Measurements from ENCODE around the gene TRMT6. TPM values are rescaled to one million over a fixed set of nuclear protein-coding genes. Genes with fewer than 3 reads are reported as not detected.

Gene TRMT6
- polyA plus RNA-seq, 1 donor (not counting 4 experiments of a cell fraction or from before 2014, with no cell fraction given) = 26.3 TPM

GRCh38 chr20:5908981-5909380 lies 41.4 kb downstream of the TRMT6 start:
- H3K9me1 ChIP-seq (ENCODE audit: control insufficient read depth, extremely low read depth, insufficient read depth, low read length) = no peaks in the 10 kb centered on the region
- no peak for FAIRE-seq
- TF ChIP-seq, protein P1, sequence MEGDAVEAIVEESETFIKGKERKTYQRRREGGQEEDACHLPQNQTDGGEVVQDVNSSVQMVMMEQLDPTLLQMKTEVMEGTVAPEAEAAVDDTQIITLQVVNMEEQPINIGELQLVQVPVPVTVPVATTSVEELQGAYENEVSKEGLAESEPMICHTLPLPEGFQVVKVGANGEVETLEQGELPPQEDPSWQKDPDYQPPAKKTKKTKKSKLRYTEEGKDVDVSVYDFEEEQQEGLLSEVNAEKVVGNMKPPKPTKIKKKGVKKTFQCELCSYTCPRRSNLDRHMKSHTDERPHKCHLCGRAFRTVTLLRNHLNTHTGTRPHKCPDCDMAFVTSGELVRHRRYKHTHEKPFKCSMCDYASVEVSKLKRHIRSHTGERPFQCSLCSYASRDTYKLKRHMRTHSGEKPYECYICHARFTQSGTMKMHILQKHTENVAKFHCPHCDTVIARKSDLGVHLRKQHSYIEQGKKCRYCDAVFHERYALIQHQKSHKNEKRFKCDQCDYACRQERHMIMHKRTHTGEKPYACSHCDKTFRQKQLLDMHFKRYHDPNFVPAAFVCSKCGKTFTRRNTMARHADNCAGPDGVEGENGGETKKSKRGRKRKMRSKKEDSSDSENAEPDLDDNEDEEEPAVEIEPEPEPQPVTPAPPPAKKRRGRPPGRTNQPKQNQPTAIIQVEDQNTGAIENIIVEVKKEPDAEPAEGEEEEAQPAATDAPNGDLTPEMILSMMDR (optimal IDR thresholded peaks at IDR 0.05 in 1 of 3, IDR thresholded peaks at IDR 0.05 in 1 of 3, conservative IDR thresholded peaks at IDR 0.05 in 1 of 3; ENCODE audit: extremely low read depth in 1 of 3, insufficient read depth in 2 of 3, low read length in 3 of 3) = no peak
- no peak for TF ChIP-seq EZH2 (IDR thresholded peaks at IDR 0.05; ENCODE audit: low read length)
- no peak overlapping the region for H3K27ac ChIP-seq (ENCODE audit: control insufficient read depth, insufficient read depth, low read length)
- no peaks in the 10 kb centered on the region for H3K79me2 ChIP-seq (ENCODE audit: control insufficient read depth, insufficient read depth, low read length)
- dilution Hi-C loops (cut with MboI; ENCODE audit: extremely low pct_ligation_motif_present, low sequenced_read_pairs) = no loop called here
- no peak for DNase-seq (ENCODE audit: low read depth, low spot score)
- no peak overlapping the region for H3K9ac ChIP-seq (ENCODE audit: control insufficient read depth, extremely low read depth, insufficient read depth, low read length)
- no peak overlapping the region for H2AFZ ChIP-seq (ENCODE audit: control insufficient read depth, low read length)
- H3K27me3 ChIP-seq (ENCODE audit: control insufficient read depth, extremely low read depth, insufficient read depth, low read length) = peaks cover 7% of the 10 kb centered on the region
- no peaks in the 10 kb centered on the region for H4K20me1 ChIP-seq (ENCODE audit: control insufficient read depth, extremely low read depth, insufficient read depth, low read length)
- no peaks in the 10 kb centered on the region for H3K36me3 ChIP-seq (ENCODE audit: control insufficient read depth in 2 of 2, extremely low read depth in 1 of 2, insufficient read depth in 2 of 2, low read length in 2 of 2)
- no peak overlapping the region for H3K4me2 ChIP-seq (ENCODE audit: control insufficient read depth, extremely low read depth, insufficient read depth, low read depth, low read length)
- H3K9me3 ChIP-seq (ENCODE audit: control insufficient read depth, low read depth, low read length) = no peaks in the 10 kb centered on the region
- H3K4me1 ChIP-seq (ENCODE audit: control insufficient read depth, extremely low read depth, insufficient read depth, low read length) = peaks cover 4% of the 10 kb centered on the region
- H3K4me3 ChIP-seq (ENCODE audit: control insufficient read depth in 2 of 3, extremely low read depth in 1 of 3, insufficient read depth in 2 of 3, low read depth in 1 of 3, low read length in 3 of 3) = no peak overlapping the region

DNA sequence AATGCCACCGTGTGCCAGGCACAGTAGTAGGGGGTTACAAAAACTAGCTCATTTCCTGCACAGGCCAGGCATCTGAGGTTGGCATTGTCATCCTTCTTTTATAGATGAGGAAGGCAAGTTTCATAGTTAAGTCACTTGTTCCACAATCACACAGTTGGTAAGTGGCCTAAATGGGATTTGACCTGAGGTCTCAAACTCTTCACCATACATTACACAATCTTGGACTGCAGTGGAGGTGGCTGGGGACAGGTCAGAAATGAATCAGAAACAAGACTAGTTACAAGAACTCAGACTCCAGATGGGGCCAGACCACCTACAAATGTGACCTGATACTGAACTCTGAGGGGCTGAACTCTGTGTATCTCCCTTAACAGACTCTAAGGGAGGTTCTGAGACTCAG lies 49.4 kb downstream of the TRMT6 start:
- dilution Hi-C loops (cut with MboI; ENCODE audit: extremely low pct_ligation_motif_present, low sequenced_read_pairs) = no loop called here
- H3K4me1 ChIP-seq (ENCODE audit: control insufficient read depth, extremely low read depth, insufficient read depth, low read length) = no peaks in the 10 kb centered on the region
- no peaks in the 10 kb centered on the region for H3K79me2 ChIP-seq (ENCODE audit: control insufficient read depth, insufficient read depth, low read length)
- DNase-seq (ENCODE audit: low read depth, low spot score) = no peak
- H2AFZ ChIP-seq (ENCODE audit: control insufficient read depth, low read length) = no peak overlapping the region
- no peaks in the 10 kb centered on the region for H3K9me3 ChIP-seq (ENCODE audit: control insufficient read depth, low read depth, low read length)
- no peak overlapping the region for H3K4me3 ChIP-seq (ENCODE audit: control insufficient read depth in 2 of 3, extremely low read depth in 1 of 3, insufficient read depth in 2 of 3, low read depth in 1 of 3, low read length in 3 of 3)
- no peak overlapping the region for H3K27ac ChIP-seq (ENCODE audit: control insufficient read depth, insufficient read depth, low read length)
- TF ChIP-seq, protein P1 (optimal IDR thresholded peaks at IDR 0.05 in 1 of 3, IDR thresholded peaks at IDR 0.05 in 1 of 3, conservative IDR thresholded peaks at IDR 0.05 in 1 of 3; ENCODE audit: extremely low read depth in 1 of 3, insufficient read depth in 2 of 3, low read length in 3 of 3) = no peak
- TF ChIP-seq EZH2 (IDR thresholded peaks at IDR 0.05; ENCODE audit: low read length) = no peak
- H3K9ac ChIP-seq (ENCODE audit: control insufficient read depth, extremely low read depth, insufficient read depth, low read length) = no peak overlapping the region
- FAIRE-seq = no peak
- H3K9me1 ChIP-seq (ENCODE audit: control insufficient read depth, extremely low read depth, insufficient read depth, low read length) = no peaks in the 10 kb centered on the region
- H4K20me1 ChIP-seq (ENCODE audit: control insufficient read depth, extremely low read depth, insufficient read depth, low read length) = no peaks in the 10 kb centered on the region
- no peaks in the 10 kb centered on the region for H3K36me3 ChIP-seq (ENCODE audit: control insufficient read depth in 2 of 2, extremely low read depth in 1 of 2, insufficient read depth in 2 of 2, low read length in 2 of 2)
- H3K4me2 ChIP-seq (ENCODE audit: control insufficient read depth, extremely low read depth, insufficient read depth, low read depth, low read length) = no peak overlapping the region
- peaks cover 7% of the 10 kb centered on the region for H3K27me3 ChIP-seq (ENCODE audit: control insufficient read depth, extremely low read depth, insufficient read depth, low read length)

All from keratinocyte (primary cell).